ENCODE measurements around the gene TIGD1.
"Not testable (repeated sequence)": the region's sequence is repeated elsewhere in the genome, so short reads cannot be mapped to it uniquely, and the experiment has no call there.

The TIGD1 gene

DNA sequence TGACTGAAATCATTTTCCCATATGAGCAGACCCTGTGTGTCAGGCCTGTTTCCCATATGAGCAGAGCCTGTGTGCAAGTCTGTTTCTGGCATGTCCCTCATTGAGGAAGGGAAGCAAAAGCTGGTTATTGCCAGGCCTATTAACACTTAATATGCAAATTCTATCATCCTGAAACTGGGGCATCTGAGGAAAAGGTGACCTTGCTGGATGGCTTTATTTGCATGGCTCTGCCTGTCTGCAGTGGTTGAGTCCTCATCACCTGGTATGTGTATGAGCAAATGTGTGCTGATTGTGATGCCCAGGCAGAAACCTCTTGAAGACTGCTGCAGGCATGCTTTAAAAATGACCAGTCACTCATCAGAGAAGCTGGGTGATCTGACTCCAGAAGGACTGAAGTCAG lies 31.4 kb upstream of the TIGD1 start:
- Histone ChIP-seq H3K9me3 (ENCODE audit: control insufficient read depth, insufficient read depth, low read depth, low read length) (no peaks in the 10 kb centered on the region), H3K9ac (ENCODE audit: low read length) (no peak overlapping the region), H3K4me3 (ENCODE audit: low read depth, low read length) (no peak overlapping the region), H3K27ac (ENCODE audit: low read depth, low read length) (no peak overlapping the region), H3K36me3 (ENCODE audit: control insufficient read depth, insufficient read depth, low read length) (peaks cover 54% of the 10 kb centered on the region), H3K27me3 (ENCODE audit: control insufficient read depth, insufficient read depth, low read length) (no peaks in the 10 kb centered on the region), H3K4me1 (ENCODE audit: control insufficient read depth, insufficient read depth, low read length) (0 out of 2 replicates have a peak, but pooled peaks cover 3% of the 10 kb centered on the region)

DNA sequence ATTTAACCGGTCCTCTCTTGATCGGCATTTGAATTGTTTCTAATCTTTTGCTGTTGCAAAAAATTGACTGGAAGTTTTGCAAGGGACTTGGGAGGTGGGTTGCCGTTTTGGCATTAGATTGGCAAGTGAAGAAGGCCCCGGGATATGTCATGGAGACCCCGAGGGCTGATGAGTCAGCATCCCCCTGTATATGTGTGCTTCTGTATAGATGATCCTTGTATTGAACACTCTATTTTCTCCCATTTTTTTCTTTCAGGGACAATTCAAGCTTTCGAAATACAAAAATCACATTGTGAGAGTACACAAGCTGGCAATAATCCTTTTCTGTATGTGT lies 30.3 kb upstream of the TIGD1 start:
- no peaks in the 10 kb centered on the region for H3K4me1 ChIP-seq (ENCODE audit: control insufficient read depth, insufficient read depth, low read length)
- no peak overlapping the region for H3K4me3 ChIP-seq (ENCODE audit: low read depth, low read length)
- peaks cover 54% of the 10 kb centered on the region for H3K36me3 ChIP-seq (ENCODE audit: control insufficient read depth, insufficient read depth, low read length)
- no peak overlapping the region for H3K27ac ChIP-seq (ENCODE audit: low read depth, low read length)
- H3K9ac ChIP-seq (ENCODE audit: low read length): no peak overlapping the region
- H3K9me3 ChIP-seq (ENCODE audit: control insufficient read depth, insufficient read depth, low read depth, low read length): no peaks in the 10 kb centered on the region
- no peaks in the 10 kb centered on the region for H3K27me3 ChIP-seq (ENCODE audit: control insufficient read depth, insufficient read depth, low read length)

DNA sequence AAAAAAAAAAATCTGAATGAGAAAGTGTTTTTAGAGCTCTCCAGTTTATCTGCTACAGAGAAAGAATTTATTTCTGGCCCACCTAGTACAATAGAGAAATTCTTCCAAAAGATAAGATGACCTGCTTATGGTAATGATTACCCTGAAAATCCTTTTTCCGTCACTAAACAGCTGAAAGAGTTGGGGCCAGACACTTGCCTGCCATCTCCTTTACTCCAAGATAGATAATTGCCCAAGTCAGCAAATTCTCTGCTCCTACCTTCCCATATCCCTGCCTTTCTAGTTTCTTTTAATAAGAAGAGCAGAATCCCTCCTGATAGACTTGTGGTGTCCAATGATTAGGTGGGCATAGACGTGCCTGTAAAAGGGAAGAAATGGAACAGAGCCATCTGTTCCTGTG lies 28.3 kb upstream of the TIGD1 start:
- no peak overlapping the region for H3K27ac ChIP-seq (ENCODE audit: low read depth, low read length)
- no peak overlapping the region for H3K9ac ChIP-seq (ENCODE audit: low read length)
- H3K27me3 ChIP-seq (ENCODE audit: control insufficient read depth, insufficient read depth, low read length): no peaks in the 10 kb centered on the region
- no peak overlapping the region for H3K4me3 ChIP-seq (ENCODE audit: low read depth, low read length)
- no peaks in the 10 kb centered on the region for H3K9me3 ChIP-seq (ENCODE audit: control insufficient read depth, insufficient read depth, low read depth, low read length)
- H3K4me1 ChIP-seq (ENCODE audit: control insufficient read depth, insufficient read depth, low read length): no peaks in the 10 kb centered on the region
- peaks cover 71% of the 10 kb centered on the region for H3K36me3 ChIP-seq (ENCODE audit: control insufficient read depth, insufficient read depth, low read length)

DNA sequence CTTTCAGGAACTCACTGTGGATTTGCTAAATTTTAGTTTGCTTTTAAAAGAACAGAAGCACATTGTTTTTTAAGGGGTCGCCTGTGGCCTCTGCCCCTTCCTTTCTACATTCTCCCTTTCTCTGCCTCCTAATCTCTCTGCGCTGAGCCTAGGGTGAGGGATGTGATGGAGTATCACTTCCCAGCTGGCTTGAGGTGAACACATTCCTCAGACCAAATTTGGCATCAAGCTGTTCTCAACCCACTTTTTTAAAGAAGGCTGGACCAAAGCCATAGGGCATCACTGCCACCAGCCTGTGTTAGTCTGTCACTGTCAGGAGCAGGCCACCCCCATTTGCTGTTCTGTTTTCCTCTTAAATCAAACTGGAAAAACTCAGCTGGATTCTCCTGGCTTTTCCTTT lies 27.5 kb upstream of the TIGD1 start:
- Histone ChIP-seq H3K27me3 (ENCODE audit: control insufficient read depth, insufficient read depth, low read length) (no peaks in the 10 kb centered on the region), H3K9ac (ENCODE audit: low read length) (no peak overlapping the region), H3K4me3 (ENCODE audit: low read depth, low read length) (no peak overlapping the region), H3K36me3 (ENCODE audit: control insufficient read depth, insufficient read depth, low read length) (peaks cover 70% of the 10 kb centered on the region), H3K27ac (ENCODE audit: low read depth, low read length) (no peak overlapping the region), H3K9me3 (ENCODE audit: control insufficient read depth, insufficient read depth, low read depth, low read length) (no peaks in the 10 kb centered on the region), H3K4me1 (ENCODE audit: control insufficient read depth, insufficient read depth, low read length) (no peaks in the 10 kb centered on the region)

DNA sequence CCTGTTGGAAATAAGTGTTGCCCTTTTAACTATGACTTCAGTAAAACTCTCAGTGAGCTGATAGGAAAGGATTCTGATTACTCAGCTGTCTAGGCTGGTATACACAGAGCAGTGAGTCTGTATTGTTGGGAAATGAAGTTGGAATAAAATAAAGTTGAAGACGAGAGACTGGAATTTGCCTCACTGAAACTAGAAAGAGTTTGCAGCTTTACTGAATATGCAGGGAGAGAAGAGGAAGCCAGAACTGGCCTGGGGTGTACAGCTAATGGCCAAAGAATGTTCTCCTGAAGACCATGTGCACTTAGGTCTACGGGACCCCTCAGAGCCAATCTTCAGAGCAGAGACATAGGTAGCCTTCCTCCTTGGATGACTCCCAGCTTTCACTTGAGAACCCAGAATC lies 26.6 kb upstream of the TIGD1 start:
- no peak overlapping the region for H3K27ac ChIP-seq (ENCODE audit: low read depth, low read length)
- H3K9ac ChIP-seq (ENCODE audit: low read length): no peak overlapping the region
- peaks cover 69% of the 10 kb centered on the region for H3K36me3 ChIP-seq (ENCODE audit: control insufficient read depth, insufficient read depth, low read length)

DNA sequence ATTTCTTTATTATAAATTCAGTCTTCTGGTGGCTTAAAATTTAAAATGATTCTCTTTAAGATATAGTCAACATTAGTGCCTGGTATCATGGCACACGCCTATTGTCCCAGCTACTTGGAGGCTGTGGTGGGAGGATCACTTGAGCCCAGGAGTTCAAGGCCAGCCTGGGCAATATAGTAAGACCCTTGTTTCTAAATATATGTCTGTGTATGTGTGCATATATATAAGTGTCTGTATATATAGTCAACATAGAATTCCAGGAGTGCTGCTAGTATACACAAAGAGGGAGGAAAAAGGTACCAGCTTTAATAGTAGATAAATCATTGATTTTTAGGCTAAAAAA lies 25.0 kb upstream of the TIGD1 start:
- Histone ChIP-seq H3K27me3 (ENCODE audit: control insufficient read depth, insufficient read depth, low read length) (no peaks in the 10 kb centered on the region), H3K27ac (ENCODE audit: low read depth, low read length) (no peak overlapping the region), H3K4me3 (ENCODE audit: low read depth, low read length) (no peak overlapping the region), H3K9ac (ENCODE audit: low read length) (no peak overlapping the region), H3K36me3 (ENCODE audit: control insufficient read depth, insufficient read depth, low read length) (peaks cover 68% of the 10 kb centered on the region), H3K9me3 (ENCODE audit: control insufficient read depth, insufficient read depth, low read depth, low read length) (no peaks in the 10 kb centered on the region), H3K4me1 (ENCODE audit: control insufficient read depth, insufficient read depth, low read length) (no peaks in the 10 kb centered on the region)

More for the DNA sequence above, 26.6 kb upstream of the TIGD1 start:
- no peaks in the 10 kb centered on the region for H3K27me3 ChIP-seq (ENCODE audit: control insufficient read depth, insufficient read depth, low read length)
- H3K4me1 ChIP-seq (ENCODE audit: control insufficient read depth, insufficient read depth, low read length): no peaks in the 10 kb centered on the region
- no peak overlapping the region for H3K4me3 ChIP-seq (ENCODE audit: low read depth, low read length)
- H3K9me3 ChIP-seq (ENCODE audit: control insufficient read depth, insufficient read depth, low read depth, low read length): no peaks in the 10 kb centered on the region

DNA sequence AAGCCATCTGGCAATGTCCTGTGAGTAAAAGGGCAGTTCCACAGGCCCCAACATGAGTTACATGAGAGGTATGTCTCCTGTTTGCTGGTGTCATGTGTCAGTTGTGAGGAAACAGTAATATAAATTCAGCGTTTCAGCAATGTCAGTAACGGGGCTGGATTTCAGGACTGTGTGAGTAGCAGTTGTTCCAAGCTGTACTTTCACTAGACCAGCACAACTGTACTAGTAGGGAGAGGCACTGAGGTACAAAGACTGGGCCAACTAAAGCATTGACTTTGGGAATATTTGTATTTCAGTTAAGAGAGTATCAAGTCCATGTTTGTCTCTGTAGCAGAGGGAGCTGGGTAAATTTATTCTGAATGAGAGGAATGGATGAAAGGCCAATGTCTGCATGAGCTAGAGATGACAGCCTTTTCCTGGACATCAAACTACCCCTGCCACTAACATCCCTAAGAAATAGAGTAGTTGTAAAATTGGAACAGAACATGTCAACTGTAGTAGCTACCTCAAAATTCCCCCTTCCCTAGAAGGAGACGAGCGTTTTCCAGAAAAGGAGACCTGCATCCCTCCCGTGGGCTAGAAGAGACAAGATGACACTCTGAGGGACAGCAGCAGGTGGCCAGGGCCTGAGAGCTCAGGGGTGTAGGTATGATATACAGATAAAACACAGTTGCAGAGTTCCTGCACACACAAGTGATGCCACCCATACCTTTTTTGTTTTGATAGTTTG lies 24.5 kb upstream of the TIGD1 start:
- H3K36me3 ChIP-seq (ENCODE audit: control insufficient read depth, insufficient read depth, low read length): peaks cover 72% of the 10 kb centered on the region
- no peak overlapping the region for H3K9ac ChIP-seq (ENCODE audit: low read length)
- H3K27me3 ChIP-seq (ENCODE audit: control insufficient read depth, insufficient read depth, low read length): no peaks in the 10 kb centered on the region
- H3K4me1 ChIP-seq (ENCODE audit: control insufficient read depth, insufficient read depth, low read length): no peaks in the 10 kb centered on the region
- no peaks in the 10 kb centered on the region for H3K9me3 ChIP-seq (ENCODE audit: control insufficient read depth, insufficient read depth, low read depth, low read length)
- H3K27ac ChIP-seq (ENCODE audit: low read depth, low read length): no peak overlapping the region
- no peak overlapping the region for H3K4me3 ChIP-seq (ENCODE audit: low read depth, low read length)

DNA sequence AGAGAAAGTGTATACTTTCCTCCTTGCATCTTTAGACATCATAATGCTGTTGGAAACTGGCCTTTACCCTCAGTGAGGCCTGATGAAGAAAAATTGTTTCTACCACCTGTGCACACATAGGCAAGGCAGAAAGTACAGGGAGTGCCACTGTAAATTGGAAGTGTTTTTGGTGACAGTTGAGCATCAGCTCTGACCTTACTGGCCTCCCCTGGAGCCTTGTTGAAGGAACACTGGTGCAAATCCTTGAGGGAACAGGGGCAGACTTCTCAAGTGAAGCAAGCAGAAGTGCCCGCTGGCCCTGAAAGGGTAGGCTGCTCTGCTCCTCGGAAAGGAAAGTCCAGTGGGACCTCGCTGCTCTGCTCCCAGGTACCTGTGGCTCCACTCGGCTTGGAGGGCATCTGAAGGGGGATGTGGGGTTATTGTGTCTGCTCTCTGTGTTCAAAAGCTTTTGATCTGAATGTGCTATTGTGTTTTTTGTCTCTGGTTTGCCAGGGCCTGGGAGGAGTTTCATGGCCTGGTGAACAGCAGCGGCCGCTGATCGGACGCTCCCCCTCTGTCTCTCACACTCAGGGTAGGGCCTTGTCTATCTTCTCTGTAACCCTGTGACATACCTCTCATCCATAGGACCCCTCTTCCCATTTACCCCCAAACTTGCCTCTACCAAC lies 23.5 kb upstream of the TIGD1 start:
- Histone ChIP-seq H3K36me3 (ENCODE audit: control insufficient read depth, insufficient read depth, low read length) (peaks cover 76% of the 10 kb centered on the region), H3K4me1 (ENCODE audit: control insufficient read depth, insufficient read depth, low read length) (no peaks in the 10 kb centered on the region), H3K27ac (ENCODE audit: low read depth, low read length) (no peak overlapping the region), H3K4me3 (ENCODE audit: low read depth, low read length) (no peak overlapping the region), H3K9ac (ENCODE audit: low read length) (no peak overlapping the region), H3K27me3 (ENCODE audit: control insufficient read depth, insufficient read depth, low read length) (no peaks in the 10 kb centered on the region), H3K9me3 (ENCODE audit: control insufficient read depth, insufficient read depth, low read depth, low read length) (no peaks in the 10 kb centered on the region)

DNA sequence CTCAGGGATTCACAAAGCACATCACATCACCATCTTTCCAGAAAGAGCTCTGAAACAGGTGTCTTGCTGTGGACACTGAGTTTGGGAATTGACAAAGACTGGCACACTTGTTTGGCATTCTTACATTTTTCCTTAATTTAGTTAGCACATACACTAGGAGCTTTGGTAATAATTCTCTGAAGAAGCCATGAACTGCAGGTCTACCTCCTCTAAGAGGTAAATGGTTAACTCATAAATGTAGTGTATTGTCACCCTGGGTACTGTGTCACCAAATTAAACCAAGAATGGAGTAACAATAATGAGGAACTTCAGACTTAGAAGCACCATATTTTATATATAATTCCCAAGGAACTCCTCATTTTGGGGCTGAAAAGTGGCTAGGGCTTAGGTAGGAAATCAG lies 22.7 kb upstream of the TIGD1 start:
- Histone ChIP-seq H3K4me3 (ENCODE audit: low read depth, low read length) (no peak overlapping the region), H3K9me3 (ENCODE audit: control insufficient read depth, insufficient read depth, low read depth, low read length) (no peaks in the 10 kb centered on the region), H3K27ac (ENCODE audit: low read depth, low read length) (no peak overlapping the region), H3K36me3 (ENCODE audit: control insufficient read depth, insufficient read depth, low read length) (peaks cover 81% of the 10 kb centered on the region), H3K4me1 (ENCODE audit: control insufficient read depth, insufficient read depth, low read length) (no peaks in the 10 kb centered on the region), H3K27me3 (ENCODE audit: control insufficient read depth, insufficient read depth, low read length) (no peaks in the 10 kb centered on the region), H3K9ac (ENCODE audit: low read length) (no peak overlapping the region)

DNA sequence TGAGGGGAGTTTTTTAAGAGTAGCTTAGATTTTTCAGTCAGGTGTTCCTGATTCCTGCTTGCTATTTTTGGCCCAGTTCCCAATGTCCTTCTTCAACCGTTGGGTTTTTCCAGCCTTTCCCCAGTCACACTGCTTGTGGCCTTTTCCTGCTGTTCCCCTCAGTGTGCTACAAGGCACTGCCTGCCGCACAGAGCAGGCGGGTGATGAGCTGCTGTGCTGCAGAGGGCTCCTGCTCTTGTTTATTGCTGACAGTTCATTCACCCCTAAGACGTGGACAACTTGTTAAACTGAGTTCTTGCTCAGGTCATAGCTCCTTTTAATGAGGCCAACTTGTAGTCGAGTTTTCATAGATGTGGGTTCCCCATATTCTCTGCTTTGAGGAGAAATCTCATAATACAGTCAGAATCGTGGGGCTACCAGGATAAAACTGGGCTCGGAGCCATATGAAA lies 20.7 kb upstream of the TIGD1 start:
- peaks cover 90% of the 10 kb centered on the region for H3K36me3 ChIP-seq (ENCODE audit: control insufficient read depth, insufficient read depth, low read length)
- H3K4me1 ChIP-seq (ENCODE audit: control insufficient read depth, insufficient read depth, low read length): no peaks in the 10 kb centered on the region
- no peak overlapping the region for H3K27ac ChIP-seq (ENCODE audit: low read depth, low read length)
- H3K9ac ChIP-seq (ENCODE audit: low read length): no peak overlapping the region
- no peaks in the 10 kb centered on the region for H3K9me3 ChIP-seq (ENCODE audit: control insufficient read depth, insufficient read depth, low read depth, low read length)
- H3K27me3 ChIP-seq (ENCODE audit: control insufficient read depth, insufficient read depth, low read length): no peaks in the 10 kb centered on the region
- no peak overlapping the region for H3K4me3 ChIP-seq (ENCODE audit: low read depth, low read length)

DNA sequence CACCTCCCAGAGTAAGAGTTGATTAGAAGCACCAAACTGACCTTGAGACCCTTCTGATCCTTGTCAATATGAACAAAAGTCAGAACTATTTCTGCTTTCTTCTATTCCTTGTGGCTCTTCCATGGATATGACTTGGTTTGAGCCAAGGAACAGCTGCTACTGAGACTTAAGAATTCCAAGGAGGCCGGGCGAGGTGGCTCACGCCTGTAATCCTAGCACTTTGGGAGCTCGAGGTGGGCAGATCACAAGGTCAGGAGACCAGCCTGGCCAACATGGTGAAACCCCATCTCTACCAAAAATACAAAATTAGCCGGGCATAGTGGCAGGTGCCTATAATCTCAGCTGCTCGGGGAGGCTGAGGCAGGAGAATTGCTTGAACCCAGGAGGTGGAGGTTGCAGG lies 20.1 kb upstream of the TIGD1 start:
- H3K27me3 ChIP-seq (ENCODE audit: control insufficient read depth, insufficient read depth, low read length); H3K27ac ChIP-seq (ENCODE audit: low read depth, low read length): not testable (repeated sequence)
- H3K36me3 ChIP-seq (ENCODE audit: control insufficient read depth, insufficient read depth, low read length): peaks cover 95% of the 10 kb centered on the region

More for the DNA sequence above, 20.1 kb upstream of the TIGD1 start:
- not testable (repeated sequence) for H3K9ac ChIP-seq (ENCODE audit: low read length); H3K4me3 ChIP-seq (ENCODE audit: low read depth, low read length); H3K9me3 ChIP-seq (ENCODE audit: control insufficient read depth, insufficient read depth, low read depth, low read length); H3K4me1 ChIP-seq (ENCODE audit: control insufficient read depth, insufficient read depth, low read length)

Measured in HUES6 (cell line).